ENCODE data around the gene PLAU.
"Not testable (repeated sequence)": the region's sequence is repeated elsewhere in the genome, so short reads cannot be mapped to it uniquely, and the experiment has no call there.

PLAU gene

GRCh38 chr10:73915206-73915851, 4.4 kb downstream of the PLAU start:
- DNase-seq (ENCODE audit: low spot score) = no peak
- H3K4me3 ChIP-seq = no peak overlapping the region
- no peak for TF ChIP-seq CTCF (IDR thresholded peaks at IDR 0.05)
- H3K27ac ChIP-seq = no peak overlapping the region

GRCh38 chr10:73916761-73917470, 6.0 kb downstream of the PLAU start:
- H3K27ac ChIP-seq = peak overlapping the region in 1 of 2 donors; percentile 63

GRCh38 chr10:73917566-73918305, 6.8 kb downstream of the PLAU start:
- no peak overlapping the region for H3K4me3 ChIP-seq
- no peak for TF ChIP-seq CTCF (IDR thresholded peaks at IDR 0.05)
- no peak for DNase-seq (ENCODE audit: low spot score)
- H3K27ac ChIP-seq = no peak overlapping the region

More at GRCh38 chr10:73916761-73917470, 6.0 kb downstream of the PLAU start:
- no peak for TF ChIP-seq CTCF (IDR thresholded peaks at IDR 0.05)
- no peak for DNase-seq (ENCODE audit: low spot score)
- no peak overlapping the region for H3K4me3 ChIP-seq

GRCh38 chr10:73919481-73919880, 8.5 kb downstream of the PLAU start:
- DNase-seq (ENCODE audit: low spot score); H3K4me3 ChIP-seq: not testable (repeated sequence)
- H3K27ac ChIP-seq = peak overlapping the region in 1 of 2 donors; percentile 75

DNA sequence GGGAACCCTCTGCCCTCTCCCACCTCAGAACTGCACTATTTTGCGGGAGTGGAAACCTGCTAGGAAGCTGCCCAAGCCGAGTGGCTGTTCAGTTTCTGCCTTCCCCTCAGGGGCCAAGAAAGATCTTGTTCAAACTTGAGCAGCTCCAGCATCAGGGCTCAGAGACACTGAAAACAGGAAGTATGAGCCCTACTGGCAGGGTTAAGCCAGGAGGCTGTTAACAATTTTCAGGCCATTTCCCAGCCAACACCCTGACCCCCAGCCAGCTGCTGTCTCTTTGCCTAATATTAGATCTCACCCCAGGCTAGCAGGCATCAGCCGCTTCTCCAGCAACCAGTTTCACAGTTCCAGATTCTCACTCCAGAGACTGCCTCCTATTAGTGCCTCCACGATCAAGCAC, 9.2 kb downstream of the PLAU start:
- peak overlapping the region; percentile 57 to 75 for H3K27ac ChIP-seq
- no peak for TF ChIP-seq CTCF (IDR thresholded peaks at IDR 0.05)
- H3K4me3 ChIP-seq = peak overlapping the region; percentile 22
- DNase-seq (ENCODE audit: low spot score) = no peak

DNA sequence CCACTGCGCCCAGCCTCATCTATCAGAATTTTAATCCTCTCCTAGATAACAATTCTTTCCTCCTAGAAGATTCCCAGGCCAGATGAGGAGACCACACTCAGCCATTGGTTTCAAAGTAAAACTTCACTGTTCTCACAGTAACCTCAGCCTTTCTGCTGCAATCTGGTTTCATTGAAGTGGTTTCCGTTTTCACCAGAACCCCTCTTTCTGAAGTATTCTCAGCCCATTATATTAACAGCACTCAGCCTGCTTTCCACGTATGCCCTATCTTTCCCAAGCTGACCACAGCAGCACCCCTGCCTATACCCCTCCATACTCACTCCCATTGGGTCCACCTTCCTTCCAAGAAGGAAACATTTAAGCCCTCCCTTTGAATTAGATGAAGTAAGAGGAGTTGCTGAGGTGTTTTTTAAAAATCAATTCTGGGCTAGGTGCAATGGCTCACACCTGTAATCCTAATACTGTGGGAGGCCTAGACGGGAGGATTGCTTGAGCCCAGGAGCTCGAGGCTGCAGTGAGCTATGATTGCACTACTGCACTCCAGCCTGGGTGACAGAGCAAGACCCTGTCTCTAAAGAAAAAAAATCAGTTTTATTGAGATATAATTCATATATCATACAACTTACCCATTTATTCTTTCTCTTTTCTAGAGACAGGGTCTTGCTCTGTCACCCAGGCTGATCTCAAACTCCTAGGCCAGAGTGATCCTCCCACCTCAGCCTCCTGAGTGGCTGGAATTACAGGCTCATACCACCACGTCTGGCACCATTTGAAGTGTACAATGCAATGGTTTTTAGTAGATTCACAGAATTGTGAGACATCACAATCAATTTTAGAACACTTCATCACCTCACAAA, 11.3 kb downstream of the PLAU start:
- no peak overlapping the region for H3K4me3 ChIP-seq
- no peak overlapping the region for H3K27ac ChIP-seq
- no peak for DNase-seq (ENCODE audit: low spot score)
- no peak for TF ChIP-seq CTCF (IDR thresholded peaks at IDR 0.05)

DNA sequence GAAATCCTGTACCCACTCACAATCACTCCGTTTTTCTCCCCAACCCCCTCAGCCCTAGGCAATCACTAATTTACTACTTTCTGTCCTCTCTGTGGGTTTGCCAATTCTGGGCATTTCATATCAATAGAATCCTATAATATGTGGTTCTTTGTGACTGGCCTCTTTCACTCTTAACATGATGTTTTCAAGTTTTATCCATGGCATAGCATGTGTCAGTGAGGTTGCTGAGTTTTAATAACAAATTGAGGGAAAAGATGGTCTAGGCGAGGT, 11.9 kb downstream of the PLAU start:
- no peak for DNase-seq (ENCODE audit: low spot score)
- no peak for TF ChIP-seq CTCF (IDR thresholded peaks at IDR 0.05)
- no peak overlapping the region for H3K27ac ChIP-seq
- H3K4me3 ChIP-seq = no peak overlapping the region

Data from coronary artery (tissue), 2 donors.